Sigmoid colon (tissue), 3 donors: Measurements from ENCODE around the gene EVA1A.

Experiments used
- POLR2A ChIP-seq, 2 donors: fragments of 450-650 bp; IDR thresholded peaks; one replicate each; pipeline ENCODE4 v1.6.1; 2016; ENCODE audit warnings: antibody characterized with exemption in 2 of 2, mild to moderate bottlenecking in 2 of 2, moderate library complexity in 2 of 2
- TF ChIP-seq, protein P1 (sequence below), 4 experiments: fragments of 450-650 bp in 3 of 4; fragments of 200-600 bp in 1 of 4; IDR thresholded peaks; one replicate each; pipeline ENCODE4 v1.5.1; 2016 to 2019; ENCODE audit warnings: antibody characterized with exemption in 4 of 4, mild to moderate bottlenecking in 3 of 4, moderate library complexity in 2 of 4

DNA sequence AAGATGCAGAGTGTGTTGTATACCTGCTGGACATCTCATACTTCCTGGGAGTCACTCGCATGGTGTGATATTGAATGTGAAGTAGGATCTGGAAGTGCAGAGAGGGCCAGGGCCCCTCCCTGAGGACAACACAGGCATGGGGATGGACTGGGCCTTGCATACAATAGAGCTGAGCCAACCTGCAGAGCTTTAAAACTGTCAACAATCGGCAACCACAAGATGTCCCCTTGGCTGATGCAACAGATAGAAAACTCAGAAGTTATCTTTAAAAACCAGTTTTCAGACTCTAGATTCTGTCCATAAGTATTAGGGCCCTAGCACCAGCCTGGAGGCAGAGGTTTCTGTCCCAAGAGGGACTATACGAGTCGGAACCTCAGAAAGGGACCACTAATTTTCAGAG lies 19.7 kb downstream of the EVA1A start:
- no peak for TF ChIP-seq POLR2A (IDR thresholded peaks at IDR 0.05)
- TF ChIP-seq, protein P1, sequence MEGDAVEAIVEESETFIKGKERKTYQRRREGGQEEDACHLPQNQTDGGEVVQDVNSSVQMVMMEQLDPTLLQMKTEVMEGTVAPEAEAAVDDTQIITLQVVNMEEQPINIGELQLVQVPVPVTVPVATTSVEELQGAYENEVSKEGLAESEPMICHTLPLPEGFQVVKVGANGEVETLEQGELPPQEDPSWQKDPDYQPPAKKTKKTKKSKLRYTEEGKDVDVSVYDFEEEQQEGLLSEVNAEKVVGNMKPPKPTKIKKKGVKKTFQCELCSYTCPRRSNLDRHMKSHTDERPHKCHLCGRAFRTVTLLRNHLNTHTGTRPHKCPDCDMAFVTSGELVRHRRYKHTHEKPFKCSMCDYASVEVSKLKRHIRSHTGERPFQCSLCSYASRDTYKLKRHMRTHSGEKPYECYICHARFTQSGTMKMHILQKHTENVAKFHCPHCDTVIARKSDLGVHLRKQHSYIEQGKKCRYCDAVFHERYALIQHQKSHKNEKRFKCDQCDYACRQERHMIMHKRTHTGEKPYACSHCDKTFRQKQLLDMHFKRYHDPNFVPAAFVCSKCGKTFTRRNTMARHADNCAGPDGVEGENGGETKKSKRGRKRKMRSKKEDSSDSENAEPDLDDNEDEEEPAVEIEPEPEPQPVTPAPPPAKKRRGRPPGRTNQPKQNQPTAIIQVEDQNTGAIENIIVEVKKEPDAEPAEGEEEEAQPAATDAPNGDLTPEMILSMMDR (IDR thresholded peaks at IDR 0.05): no peak
